ENCODE results near the gene HECW1. TPM values are rescaled to one million over a fixed set of nuclear protein-coding genes. Genes with fewer than 3 reads are reported as not detected.

The HECW1 gene
- total RNA-seq, 1 donor from 2014 or later: 2.6 TPM

- no peak for DNase-seq (ENCODE audit: low spot score)
Measured at GRCh38 chr7:43405948-43406347, 293.5 kb downstream of the HECW1 start.

- DNase-seq (ENCODE audit: low spot score): no peak
Measured at GRCh38 chr7:43406961-43407360, 294.5 kb downstream of the HECW1 start.

- DNase-seq (ENCODE audit: low spot score): no peak
Measured at GRCh38 chr7:43408981-43409380, 296.5 kb downstream of the HECW1 start.

GRCh38 chr7:43417455-43417854 lies 305.0 kb downstream of the HECW1 start:
- DNase-seq (ENCODE audit: low spot score): no peak

GRCh38 chr7:43430411-43430810 lies 318.0 kb downstream of the HECW1 start:
- DNase-seq (ENCODE audit: low spot score): no peak

- no peak for DNase-seq (ENCODE audit: low spot score)
Measured at GRCh38 chr7:43431020-43431595, 318.7 kb downstream of the HECW1 start.

GRCh38 chr7:43433639-43434038 lies 321.2 kb downstream of the HECW1 start:
- no peak for DNase-seq (ENCODE audit: low spot score)

GRCh38 chr7:43437001-43437400 lies 324.6 kb downstream of the HECW1 start:
- DNase-seq (ENCODE audit: low spot score): no peak

GRCh38 chr7:43438897-43439479 lies 326.5 kb downstream of the HECW1 start:
- DNase-seq (ENCODE audit: low spot score): no peak

- peak; percentile 82 for DNase-seq (ENCODE audit: low spot score)
Measured at GRCh38 chr7:43439631-43440401, 327.4 kb downstream of the HECW1 start.

GRCh38 chr7:43441231-43442130 lies 329.0 kb downstream of the HECW1 start:
- no peak for DNase-seq (ENCODE audit: low spot score)

GRCh38 chr7:43443381-43443780 lies 330.9 kb downstream of the HECW1 start:
- DNase-seq (ENCODE audit: low spot score): no peak

- DNase-seq (ENCODE audit: low spot score): no peak
Measured at GRCh38 chr7:43444711-43445578, 332.5 kb downstream of the HECW1 start.

GRCh38 chr7:43449577-43449976 lies 337.1 kb downstream of the HECW1 start:
- no peak for DNase-seq (ENCODE audit: low spot score)

- no peak for DNase-seq (ENCODE audit: low spot score)
Measured at GRCh38 chr7:43450894-43451293, 338.4 kb downstream of the HECW1 start.

- no peak for DNase-seq (ENCODE audit: low spot score)
Measured at GRCh38 chr7:43454936-43455518, 342.6 kb downstream of the HECW1 start.

GRCh38 chr7:43456200-43456599 lies 343.8 kb downstream of the HECW1 start:
- no peak for DNase-seq (ENCODE audit: low spot score)

- DNase-seq (ENCODE audit: low spot score): no peak
Measured at GRCh38 chr7:43458330-43459018, 346.0 kb downstream of the HECW1 start.

- DNase-seq (ENCODE audit: low spot score): no peak
Measured at GRCh38 chr7:43459019-43459337, 346.5 kb downstream of the HECW1 start.
